Fibroblast of villous mesenchyme (primary cell): ENCODE data around the gene MAGI1. TPM values are rescaled to one million over a fixed set of nuclear protein-coding genes. Genes with fewer than 3 reads are reported as not detected.

Experiments used
- DNase-seq: peaks from one replicate; pipeline ENCODE4 v3.0.0-alpha.2; 2010; ENCODE audit warnings: low read depth
- H3K4me3 ChIP-seq: 2 replicates; pipeline ENCODE4 v1.5.1; 2011; ENCODE audit warnings: low read depth, mild to moderate bottlenecking, low read length
- CTCF ChIP-seq: IDR thresholded peaks from 2 replicates; pipeline ENCODE4 v1.5.1; 2012; ENCODE audit warnings: low read depth, mild to moderate bottlenecking, low read length; ENCODE audit not compliant: insufficient read depth
- total RNA-seq: library from RNA; depleted of rRNA; stranded (reverse); fragments of >200 nt; gene quantifications from 2 replicates; pipeline ENCODE4 v1.2.3, GENCODE V29; 2012

MAGI1 gene
- total RNA-seq, 1 donor: 20.7 TPM

- no peak for TF ChIP-seq CTCF
- H3K4me3 ChIP-seq: no peak overlapping the region
- DNase-seq: no peak
These were observed 123.9 kb downstream of the MAGI1 start for GRCh38 chr3:65914740-65915367.

- no peak for DNase-seq
- H3K4me3 ChIP-seq: no peak overlapping the region
- TF ChIP-seq CTCF: peak; percentile 33
These were observed 124.5 kb downstream of the MAGI1 start for GRCh38 chr3:65914032-65914739.

DNA sequence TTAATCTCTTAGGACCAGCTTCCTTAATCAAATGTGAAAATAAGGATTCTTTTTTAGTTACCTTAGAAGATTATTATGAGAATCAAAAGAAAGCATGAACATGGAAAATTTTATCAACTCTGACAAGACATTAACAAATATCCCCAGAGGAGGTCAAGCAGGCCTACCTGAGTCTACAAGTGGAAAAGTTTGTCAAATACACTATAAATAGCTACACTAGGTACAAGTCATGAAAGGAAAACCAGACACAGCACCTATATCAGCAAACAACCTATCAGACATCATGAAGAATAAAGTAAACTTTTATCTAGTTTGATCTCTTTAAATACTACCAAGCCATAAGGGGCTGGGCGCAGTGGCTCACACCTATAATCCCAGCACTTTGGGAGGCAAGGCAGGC lies 126.1 kb downstream of the MAGI1 start:
- H3K4me3 ChIP-seq: no peak overlapping the region
- TF ChIP-seq CTCF: no peak
- no peak for DNase-seq

DNA sequence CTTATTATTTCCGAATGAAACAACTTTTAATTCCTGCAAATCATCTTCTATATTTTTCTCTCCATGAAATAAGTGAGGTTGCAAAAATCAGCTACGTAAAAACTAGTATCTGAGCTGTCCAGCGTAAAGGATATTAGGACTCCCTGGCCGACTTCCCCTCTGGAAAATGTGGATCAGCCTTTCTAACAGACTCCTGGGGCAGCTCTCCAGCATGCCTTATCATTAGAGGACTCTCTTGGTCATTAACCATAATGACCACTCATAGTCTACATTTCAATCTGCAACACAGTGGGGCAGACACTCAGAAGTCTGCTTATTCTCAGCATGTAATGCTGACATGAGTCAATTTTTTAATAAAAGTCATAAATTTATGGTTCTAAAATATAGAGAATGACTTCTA lies 130.1 kb downstream of the MAGI1 start:
- no peak for TF ChIP-seq CTCF
- DNase-seq: no peak

GRCh38 chr3:65907232-65908130 lies 131.2 kb downstream of the MAGI1 start:
- no peak for TF ChIP-seq CTCF
- DNase-seq: no peak
- no peak overlapping the region for H3K4me3 ChIP-seq

More for the DNA sequence above, 130.1 kb downstream of the MAGI1 start:
- no peak overlapping the region for H3K4me3 ChIP-seq

GRCh38 chr3:65905771-65906170 lies 132.9 kb downstream of the MAGI1 start:
- TF ChIP-seq CTCF: no peak
- no peak for DNase-seq
- H3K4me3 ChIP-seq: no peak overlapping the region
